Fibroblast of villous mesenchyme (primary cell): ENCODE data around the gene GRM4. TPM values are rescaled to one million over a fixed set of nuclear protein-coding genes. Genes with fewer than 3 reads are reported as not detected.
A peak's percentile ranks its signal among the peaks of the same experiment; 100 is the strongest.

Source experiments
- DNase-seq: peaks from one replicate; pipeline ENCODE4 v3.0.0-alpha.2; 2010; ENCODE audit warnings: low read depth
- H3K4me3 ChIP-seq: 2 replicates; pipeline ENCODE4 v1.5.1; 2011; ENCODE audit warnings: low read depth, mild to moderate bottlenecking, low read length
- CTCF ChIP-seq: IDR thresholded peaks from 2 replicates; pipeline ENCODE4 v1.5.1; 2012; ENCODE audit warnings: low read depth, mild to moderate bottlenecking, low read length; ENCODE audit not compliant: insufficient read depth
- total RNA-seq: library from RNA; depleted of rRNA; stranded (reverse); fragments of >200 nt; gene quantifications from 2 replicates; pipeline ENCODE4 v1.2.3, GENCODE V29; 2012

The GRM4 gene
- total RNA-seq, 1 donor: under 0.01 TPM

DNA sequence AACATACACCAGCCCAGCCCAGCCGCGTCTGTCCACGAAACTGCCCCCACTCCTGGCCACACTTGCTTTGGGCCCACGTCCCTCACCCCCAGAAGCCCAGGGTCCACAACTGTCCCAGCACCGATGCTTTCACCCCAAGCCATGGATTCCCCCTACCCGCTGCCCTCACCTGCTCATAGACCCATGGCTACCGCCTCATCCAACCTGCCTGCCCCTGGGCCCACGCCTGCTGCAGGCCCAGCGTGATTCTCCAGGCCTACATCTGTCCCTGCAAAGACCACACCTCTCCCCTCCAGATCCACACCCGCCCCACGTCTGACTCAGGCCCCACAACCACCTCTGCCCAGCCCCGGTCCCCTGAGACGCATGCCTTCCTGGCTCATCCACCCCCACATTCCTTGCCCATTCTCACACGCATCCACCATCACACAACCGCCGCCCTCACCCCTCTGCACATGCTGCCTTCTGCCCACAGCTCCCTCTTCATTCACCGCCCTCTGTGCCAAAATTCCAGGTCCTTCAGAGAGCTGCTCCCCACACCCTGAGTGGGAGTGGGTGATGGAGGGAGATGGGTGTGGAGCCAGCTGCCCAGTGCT, 86.7 kb downstream of the GRM4 start:
- H3K4me3 ChIP-seq: no peak overlapping the region
- TF ChIP-seq CTCF: no peak
- no peak for DNase-seq

DNA sequence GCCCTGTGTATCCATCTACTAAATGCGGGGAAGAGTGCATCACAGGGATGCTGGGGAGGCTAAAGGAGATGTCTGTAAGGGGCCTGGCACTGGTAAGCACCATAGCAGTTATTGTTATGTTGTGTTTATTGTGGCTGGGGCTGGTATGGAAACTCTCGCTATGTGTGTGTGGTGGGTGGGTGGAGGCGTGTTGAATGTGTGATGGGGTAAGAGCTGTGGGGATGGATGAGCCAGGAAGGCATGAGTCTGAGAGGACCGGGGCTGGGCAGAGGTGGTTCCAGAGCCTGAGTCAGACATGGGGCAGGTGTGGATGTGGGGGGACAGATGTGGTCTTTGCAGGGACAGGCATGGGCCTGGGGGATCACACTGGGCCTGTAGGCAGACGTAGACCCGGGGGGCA, 88.1 kb downstream of the GRM4 start:
- no peak for DNase-seq
- H3K4me3 ChIP-seq: no peak overlapping the region
- TF ChIP-seq CTCF: no peak

DNA sequence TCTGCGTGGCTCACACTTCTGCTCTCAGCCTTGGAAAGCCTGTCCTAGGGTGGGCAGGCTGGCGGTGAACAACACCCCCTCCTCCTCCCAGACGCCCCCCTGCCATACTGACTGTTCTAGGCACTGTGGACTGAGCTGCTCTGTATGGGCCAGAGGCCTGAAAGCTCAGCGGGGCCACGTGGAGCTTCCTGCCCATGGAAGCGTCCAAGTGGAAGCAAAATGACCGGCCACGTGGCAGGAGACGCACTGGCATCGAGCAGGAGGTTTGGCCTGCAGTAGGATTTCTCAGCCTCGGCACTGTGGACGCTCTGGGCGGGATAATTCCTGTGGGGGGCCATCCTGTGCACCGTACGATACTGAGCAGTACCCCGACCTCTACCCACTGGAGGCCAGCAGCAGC, 88.7 kb downstream of the GRM4 start:
- no peak for TF ChIP-seq CTCF
- DNase-seq: no peak
- no peak overlapping the region for H3K4me3 ChIP-seq

- no peak overlapping the region for H3K4me3 ChIP-seq
- no peak for TF ChIP-seq CTCF
- DNase-seq: peak; percentile 85
These were observed 89.4 kb downstream of the GRM4 start for GRCh38 chr6:34056305-34057108.

- DNase-seq: peak; percentile 60
- no peak overlapping the region for H3K4me3 ChIP-seq
- TF ChIP-seq CTCF: peak; percentile 78
These were observed 90.5 kb downstream of the GRM4 start for GRCh38 chr6:34055223-34055933.

GRCh38 chr6:34053721-34054120, 92.2 kb downstream of the GRM4 start:
- H3K4me3 ChIP-seq: no peak overlapping the region
- TF ChIP-seq CTCF: no peak
- DNase-seq: no peak
